ENCODE data around the gene ATF7. TPM values are rescaled to one million over a fixed set of nuclear protein-coding genes. Genes with fewer than 3 reads are reported as not detected.

The ATF7 gene
- total RNA-seq, 1 donor from 2014 or later = 10.5 TPM

GRCh38 chr12:53461591-53461990 is 164.6 kb downstream of the ATF7 start:
- no peak for DNase-seq (ENCODE audit: low read depth, low spot score)

DNA sequence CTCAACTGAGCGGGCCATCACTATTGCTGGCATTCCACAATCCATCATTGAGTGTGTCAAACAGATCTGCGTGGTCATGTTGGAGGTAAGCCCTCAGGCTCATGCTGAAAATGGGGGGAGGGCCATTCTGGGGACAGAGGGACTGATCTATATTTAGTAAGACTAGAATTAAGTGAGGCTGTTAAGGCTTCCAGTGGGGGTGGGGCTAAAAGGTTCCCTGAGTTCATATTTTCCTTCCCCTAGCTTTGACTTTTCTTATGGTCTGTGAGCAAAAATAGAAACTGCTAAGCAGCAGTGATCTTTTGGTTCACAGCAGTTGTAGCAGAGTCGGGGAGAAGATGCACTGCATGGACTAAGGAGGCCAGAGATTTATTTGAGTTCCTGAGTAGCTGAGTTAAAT is 165.1 kb downstream of the ATF7 start:
- DNase-seq (ENCODE audit: low read depth, low spot score) = no peak

DNA sequence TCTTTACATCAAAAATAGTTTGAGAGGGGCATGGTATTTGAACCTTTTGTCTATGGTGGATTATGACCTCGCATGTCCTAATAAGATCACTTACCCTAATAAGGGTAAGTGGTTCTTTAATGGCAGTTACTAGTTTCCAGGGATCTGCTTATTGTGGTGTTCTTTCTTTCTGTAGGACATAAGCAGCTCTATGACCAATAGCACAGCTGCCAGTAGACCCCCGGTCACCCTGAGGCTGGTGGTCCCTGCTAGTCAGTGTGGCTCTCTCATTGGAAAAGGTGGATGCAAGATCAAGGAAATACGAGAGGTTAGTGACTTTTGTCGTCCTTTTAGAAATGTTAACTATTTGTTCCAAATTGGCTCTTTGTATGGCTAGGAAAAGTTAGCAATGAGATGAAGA is 167.1 kb downstream of the ATF7 start:
- DNase-seq (ENCODE audit: low read depth, low spot score) = no peak

Other genes starting within 250 kb of the ATF7 start
- 27.4 and 44.1 TPM in 2 replicates for gene SP1, start 246.2 kb downstream of the ATF7 start, total RNA-seq
- not detected in 2 replicates for gene AMHR2, start 202.5 kb downstream of the ATF7 start, total RNA-seq
- 24.3 and 26.2 TPM in 2 replicates for gene PRR13, start 184.6 kb downstream of the ATF7 start, total RNA-seq
- 368 and 377 TPM in 2 replicates for gene PCBP2, start 174.3 kb downstream of the ATF7 start, total RNA-seq
- gene MAP3K12, start 126.9 kb downstream of the ATF7 start, total RNA-seq = 18.3 and 20.9 TPM in 2 replicates
- 60.3 and 69.8 TPM in 2 replicates for gene TARBP2, start 125.1 kb downstream of the ATF7 start, total RNA-seq
- not detected in 2 replicates for gene NPFF, start 118.9 kb downstream of the ATF7 start, total RNA-seq
- 103 and 144 TPM in 2 replicates for gene ATP5MC2, start 49.7 kb upstream of the ATF7 start, total RNA-seq
- gene CALCOCO1, start 101.1 kb upstream of the ATF7 start, total RNA-seq = 42.0 and 58.7 TPM in 2 replicates
- not detected in 2 replicates for gene CISTR, start 125.6 kb upstream of the ATF7 start, total RNA-seq

All from pulmonary artery endothelial cell (primary cell).